IMR-90 (cell line): ENCODE results near the gene MRM2. TPM values are rescaled to one million over a fixed set of nuclear protein-coding genes. Genes with fewer than 3 reads are reported as not detected.

ENCODE experiments used
- ATAC-seq: fragments of 200-7000 bp; cut with Tn5 transposase; 2 replicates; pipeline ENCODE4 v1.9.1; 2020; ENCODE audit warnings: low read depth, mild to moderate bottlenecking, moderate library complexity
- BruUV-seq: library from RNA; stranded (reverse); fragments of 400-500 nt; replicated peaks from 2 replicates; lab custom pipeline; 2021; lab: Mats Ljungman, UMichigan
- CTCF ChIA-PET: fragments of 300-600 bp; formaldehyde crosslinking; extraction: SDS; loops from one replicate; lab custom pipeline; 2021; ENCODE audit warnings: antibody characterized with exemption; lab: Yijun Ruan, JAX
- POLR2A ChIA-PET: fragments of 300-600 bp; sonication (Branson Sonifier 250); formaldehyde crosslinking; loops from one replicate; lab custom pipeline; 2022; ENCODE audit warnings: antibody characterized with exemption; ENCODE audit not compliant: unreplicated experiment; lab: Charles Lee
- DNase-seq: peaks from one replicate; pipeline ENCODE4 v3.0.0; 2013
- H2AFZ ChIP-seq: replicated peaks from 2 replicates; pipeline ENCODE3; 2013; ENCODE audit warnings: low read length, mild to moderate bottlenecking; ENCODE audit not compliant: poor library complexity
- H2AK5ac ChIP-seq: 2 replicates; pipeline ENCODE4 v1.6.1; 2013; ENCODE audit warnings: low read depth, low read length, inconsistent platforms
- H2AK9ac ChIP-seq: replicated peaks from 2 replicates; pipeline ENCODE3; 2013; ENCODE audit warnings: mild to moderate bottlenecking, low read depth, low read length, moderate library complexity; ENCODE audit not compliant: poor library complexity
- H2BK120ac ChIP-seq: 2 replicates; pipeline ENCODE4 v1.6.1; 2013; ENCODE audit warnings: low read depth, low read length, inconsistent platforms
- H2BK15ac ChIP-seq: 3 replicates; pipeline ENCODE4 v1.6.1; 2013; ENCODE audit warnings: low read depth, low read length, inconsistent platforms
- H2BK20ac ChIP-seq: 2 replicates; pipeline ENCODE4 v1.6.1; 2013; ENCODE audit warnings: low read depth, mild to moderate bottlenecking, inconsistent platforms, low read length, moderate library complexity
- H2BK5ac ChIP-seq: 2 replicates; pipeline ENCODE4 v1.6.1; 2013; ENCODE audit warnings: mild to moderate bottlenecking, low read depth, low read length, inconsistent platforms; ENCODE audit not compliant: poor library complexity, severe bottlenecking
- H3K14ac ChIP-seq: replicated peaks from 2 replicates; pipeline ENCODE4 v1.6.1; 2013; ENCODE audit warnings: low read depth, low read length, inconsistent platforms
- H3K18ac ChIP-seq: 2 replicates; pipeline ENCODE4 v1.6.1; 2013; ENCODE audit warnings: low read depth, low read length, control low read depth
- H3K23ac ChIP-seq: 2 replicates; pipeline ENCODE4 v1.6.1; 2013; ENCODE audit warnings: low read depth, low read length, inconsistent platforms
- H3K27ac ChIP-seq: 2 replicates; pipeline ENCODE4 v1.5.1; 2013; ENCODE audit warnings: mild to moderate bottlenecking, control low read depth, low read length; ENCODE audit not compliant: insufficient read depth
- H3K27me3 ChIP-seq: 2 replicates; pipeline ENCODE4 v1.6.1; 2013; ENCODE audit warnings: low read length; ENCODE audit not compliant: control insufficient read depth, insufficient read depth
- H3K36me3 ChIP-seq: 2 replicates; pipeline ENCODE4 v1.6.1; 2013; ENCODE audit warnings: low read length, mixed read lengths; ENCODE audit not compliant: control insufficient read depth, insufficient read depth
- H3K4ac ChIP-seq: 2 replicates; pipeline ENCODE4 v1.6.1; 2013; ENCODE audit warnings: low read depth, low read length, inconsistent platforms
- H3K4me1 ChIP-seq: 2 replicates; pipeline ENCODE4 v1.6.1; 2013; ENCODE audit warnings: low read length, mixed read lengths; ENCODE audit not compliant: control insufficient read depth, insufficient read depth
- H3K4me2 ChIP-seq: 2 replicates; pipeline ENCODE4 v1.6.1; 2013; ENCODE audit warnings: low read depth, mild to moderate bottlenecking, control low read depth, low read length, moderate library complexity
- H3K4me3 ChIP-seq: 2 replicates; pipeline ENCODE4 v1.5.1; 2013; ENCODE audit warnings: low read depth, mild to moderate bottlenecking, control low read depth, low read length, moderate library complexity; ENCODE audit not compliant: insufficient read depth
- H3K56ac ChIP-seq: 2 replicates; pipeline ENCODE4 v1.6.1; 2013; ENCODE audit warnings: low read length, inconsistent platforms; ENCODE audit not compliant: insufficient read depth; ENCODE audit errors: extremely low read depth
- H3K79me1 ChIP-seq, 2 experiments: 2 replicates each; pipeline ENCODE4 v1.6.1; 2013; ENCODE audit warnings: low read length in 2 of 2, inconsistent platforms in 1 of 2, low read depth in 1 of 2
- H3K9ac ChIP-seq: 2 replicates; pipeline ENCODE4 v1.6.1; 2013; ENCODE audit warnings: low read depth, low read length, control low read depth
- H3K9me1 ChIP-seq: 2 replicates; pipeline ENCODE4 v1.6.1; 2013; ENCODE audit warnings: low read length, inconsistent platforms; ENCODE audit not compliant: insufficient read depth
- H3K9me3 ChIP-seq: 2 replicates; pipeline ENCODE4 v1.6.1; 2013; ENCODE audit warnings: low read length; ENCODE audit not compliant: control insufficient read depth, insufficient read depth
- H4K20me1 ChIP-seq: 2 replicates; pipeline ENCODE4 v1.6.1; 2013; ENCODE audit warnings: low read length, inconsistent platforms; ENCODE audit not compliant: insufficient read depth
- H4K5ac ChIP-seq: 2 replicates; pipeline ENCODE4 v1.6.1; 2013; ENCODE audit warnings: mild to moderate bottlenecking, low read depth, low read length, control low read depth
- H4K8ac ChIP-seq, 2 experiments: 2 replicates each; pipeline ENCODE4 v1.6.1; 2013; ENCODE audit warnings: low read depth in 2 of 2, low read length in 2 of 2, control low read depth in 1 of 2, inconsistent platforms in 1 of 2
- H4K91ac ChIP-seq: 2 replicates; pipeline ENCODE4 v1.6.1; 2013; ENCODE audit warnings: low read depth, low read length, inconsistent platforms; ENCODE audit not compliant: insufficient read depth
- BHLHE40 ChIP-seq: fragments of 150-350 bp; IDR thresholded peaks from 2 replicates; pipeline ENCODE4 v1.6.1; 2016; ENCODE audit warnings: mild to moderate bottlenecking, low read depth, low read length
- CEBPB ChIP-seq: IDR thresholded peaks from 2 replicates; pipeline ENCODE4 v1.6.1; 2012; ENCODE audit warnings: low read depth, low read length, improper control_type of control experiment
- CHD1 ChIP-seq: IDR thresholded peaks from 2 replicates; pipeline ENCODE4 v1.6.1; 2012; ENCODE audit warnings: low read depth, low read length, improper control_type of control experiment
- CTCF ChIP-seq: conservative IDR thresholded peaks from 2 replicates; pipeline ENCODE4 v1.5.1; 2012; ENCODE audit warnings: mild to moderate bottlenecking, low read depth, low read length, improper control_type of control experiment
- ELK1 ChIP-seq: fragments of 150-350 bp; IDR thresholded peaks from 2 replicates; pipeline ENCODE4 v1.6.1; 2016; ENCODE audit warnings: low read depth, mild to moderate bottlenecking, low read length, moderate library complexity, borderline replicate concordance
- FOS ChIP-seq: fragments of 150-350 bp; IDR thresholded peaks from 2 replicates; pipeline ENCODE4 v1.6.1; 2016; ENCODE audit warnings: low read depth, low read length
- MAFK ChIP-seq: IDR thresholded peaks from 2 replicates; pipeline ENCODE4 v1.6.1; 2012; ENCODE audit warnings: low read depth, low read length, improper control_type of control experiment
- MAZ ChIP-seq: IDR thresholded peaks from 2 replicates; pipeline ENCODE4 v1.6.1; 2012; ENCODE audit warnings: low read depth, mild to moderate bottlenecking, low read length, improper control_type of control experiment, moderate library complexity, borderline replicate concordance
- MXI1 ChIP-seq: IDR thresholded peaks from 2 replicates; pipeline ENCODE4 v1.6.1; 2012; ENCODE audit warnings: low read depth, mild to moderate bottlenecking, low read length, moderate library complexity, borderline replicate concordance
- NFE2L2 ChIP-seq: fragments of 150-350 bp; IDR thresholded peaks from 2 replicates; pipeline ENCODE4 v1.6.1; 2016; ENCODE audit warnings: low read depth, mild to moderate bottlenecking, low read length
- POLR2A ChIP-seq: IDR thresholded peaks from 2 replicates; pipeline ENCODE4 v1.6.1; 2012; ENCODE audit warnings: mild to moderate bottlenecking, low read depth, low read length
- RAD21 ChIP-seq: IDR thresholded peaks from 2 replicates; pipeline ENCODE4 v1.6.1; 2012; ENCODE audit warnings: low read length, improper control_type of control experiment
- RCOR1 ChIP-seq: IDR thresholded peaks from 2 replicates; pipeline ENCODE4 v1.6.1; 2012; ENCODE audit warnings: mild to moderate bottlenecking, low read length, improper control_type of control experiment; ENCODE audit not compliant: insufficient replicate concordance
- RFX5 ChIP-seq: IDR thresholded peaks from 2 replicates; pipeline ENCODE4 v1.8.0; 2012; ENCODE audit warnings: low read depth, mild to moderate bottlenecking, low read length, moderate library complexity
- SMC3 ChIP-seq: fragments of 150-350 bp; IDR thresholded peaks from 2 replicates; pipeline ENCODE4 v1.6.1; 2016; ENCODE audit warnings: low read depth, mild to moderate bottlenecking, antibody characterized with exemption, low read length, moderate library complexity
- USF2 ChIP-seq: fragments of 150-350 bp; IDR thresholded peaks from 2 replicates; pipeline ENCODE4 v1.6.1; 2017; ENCODE audit warnings: mild to moderate bottlenecking, antibody characterized with exemption, low read length, low read depth
- WGBS, 2 experiments: methylation state at CpG; one replicate each; pipeline versions ENCODE4 v1.1.5 to v1.1.7; 2013; ENCODE audit warnings: missing lambda C conversion rate in 2 of 2; ENCODE audit not compliant: insufficient read length in 1 of 2; ENCODE audit errors: extremely low coverage in 2 of 2; 5-methylcytosine and 5-hydroxymethylcytosine counted together
- dilution Hi-C: fragments of 300-500 bp; cut with HindIII; formaldehyde crosslinking; loops from one replicate; pipeline ENCODE4 v1.14.3; 2018; ENCODE audit warnings: low sequenced_read_pairs; ENCODE audit not compliant: unreplicated experiment
- in situ Hi-C: fragments of 300-500 bp; cut with MboI; formaldehyde crosslinking; loops from 3 replicates; pipeline ENCODE4 v1.14.3; 2019; ENCODE audit warnings: low sequenced_read_pairs, inconsistent platforms, mixed read lengths
- intact Hi-C: fragments of 100-400 bp; cut with micrococcal nuclease; formaldehyde crosslinking; loops from 2 replicates; pipeline ENCODE4 v1.10.0; 2022
- polyA plus RNA-seq, 3 experiments: library from polyadenylated mRNA; depleted of rRNA; stranded (reverse); fragments of >200 nt; gene quantifications; 2 replicates each; pipeline ENCODE4 v1.2.3, GENCODE V29; 2012; ENCODE audit warnings: low replicate concordance in 1 of 3
- total RNA-seq: library from RNA; depleted of rRNA; stranded (reverse); fragments of >200 nt; gene quantifications from 2 replicates; pipeline ENCODE4 v1.2.3, GENCODE V29; 2012

MRM2 gene
- total and polyA plus RNA-seq, 2 of the 4 experiments (the other 2 are of a cell fraction) = 19.1 to 23.8 TPM

- in situ Hi-C loops = no loop called here
- Histone ChIP-seq H3K18ac (no peak overlapping the region), H2AK9ac (peak overlapping the region; percentile 28), H3K36me3 (peaks cover 15% of the 10 kb centered on the region), H2BK5ac (no peak overlapping the region), H2BK20ac (peak overlapping the region; percentile 18), H3K23ac (no peak overlapping the region), H3K4ac (no peak overlapping the region), H3K4me2 (no peak overlapping the region), H2BK120ac (no peak overlapping the region), H3K9me1 (no peaks in the 10 kb centered on the region), H3K4me1 (peaks cover 13% of the 10 kb centered on the region), H3K4me3 (no peak overlapping the region), H2BK15ac (no peak overlapping the region; the same call in 2 of the 3 replicates), H3K27me3 (no peaks in the 10 kb centered on the region), H3K27ac (peak overlapping the region; percentile 9; the same call in 1 of the 2 replicates), H3K56ac (no peak overlapping the region), H2AK5ac (no peak overlapping the region; the same call in 1 of the 2 replicates), H4K20me1 (0 out of 2 replicates have a peak, but pooled peaks cover 4% of the 10 kb centered on the region), H3K14ac (no peak overlapping the region), H3K9me3 (no peaks in the 10 kb centered on the region), H4K91ac (no peak overlapping the region), H3K79me1 (peaks cover 0 to 8% of the 10 kb centered on the region in 2 experiments; a peak in 2 of 4 replicates), H2AFZ (no peak overlapping the region), H3K9ac (no peak overlapping the region), H4K8ac (no peak overlapping the region), H4K5ac (no peak overlapping the region)
- POLR2A ChIA-PET = no interaction called here
- BruUV-seq = no TSS peak
- intact Hi-C loops = no loop called here
- ATAC-seq (no peak), DNase-seq (no peak)
- 100% methylated on average over 6 of the region's 8 CpGs; no CpG with 5 or more reads in 1 of the 2 experiments for WGBS, 2 experiments
- CTCF ChIA-PET = interaction anchor here (0.9 kb wide), 1 partner anchor 78 kb away, joined by 3 read pairs; no protein-coding TSS in a partner anchor
- no peak for TF ChIP-seq RCOR1
- TF ChIP-seq CEBPB = no peak
- TF ChIP-seq USF2 = no peak
- TF ChIP-seq MAFK = no peak
- no peak for TF ChIP-seq NFE2L2
- no peak for TF ChIP-seq BHLHE40
- TF ChIP-seq ELK1 = no peak
- no peak for TF ChIP-seq FOS
- TF ChIP-seq MXI1 = no peak
- no peak for TF ChIP-seq RAD21
- TF ChIP-seq RFX5 = no peak
- no peak for TF ChIP-seq CTCF
- no peak for TF ChIP-seq CHD1
- no peak for TF ChIP-seq MAZ
- no peak for TF ChIP-seq SMC3
- TF ChIP-seq POLR2A = no peak
- dilution Hi-C loops = no loop called here
Measured at GRCh38 chr7:2270495-2270894, 28.5 kb upstream of the MRM2 start.
